Upper lobe of left lung (tissue), 4 donors: ENCODE measurements around the gene HES3.

Source experiments
- POLR2A ChIP-seq, 4 donors: fragments of 450-650 bp; IDR thresholded peaks; one replicate each; pipeline ENCODE4 v1.5.1; 2016 to 2017; ENCODE audit warnings: antibody characterized with exemption in 4 of 4, mild to moderate bottlenecking in 2 of 4
- TF ChIP-seq, protein P1 (sequence below), 6 experiments: fragments of 450-650 bp in 4 of 6; fragments of 200-600 bp in 2 of 6; sonication (generic) in 2 of 6; IDR thresholded peaks; one replicate each; pipeline ENCODE4 v1.5.1; 2016 to 2019; ENCODE audit warnings: antibody characterized with exemption in 6 of 6

DNA sequence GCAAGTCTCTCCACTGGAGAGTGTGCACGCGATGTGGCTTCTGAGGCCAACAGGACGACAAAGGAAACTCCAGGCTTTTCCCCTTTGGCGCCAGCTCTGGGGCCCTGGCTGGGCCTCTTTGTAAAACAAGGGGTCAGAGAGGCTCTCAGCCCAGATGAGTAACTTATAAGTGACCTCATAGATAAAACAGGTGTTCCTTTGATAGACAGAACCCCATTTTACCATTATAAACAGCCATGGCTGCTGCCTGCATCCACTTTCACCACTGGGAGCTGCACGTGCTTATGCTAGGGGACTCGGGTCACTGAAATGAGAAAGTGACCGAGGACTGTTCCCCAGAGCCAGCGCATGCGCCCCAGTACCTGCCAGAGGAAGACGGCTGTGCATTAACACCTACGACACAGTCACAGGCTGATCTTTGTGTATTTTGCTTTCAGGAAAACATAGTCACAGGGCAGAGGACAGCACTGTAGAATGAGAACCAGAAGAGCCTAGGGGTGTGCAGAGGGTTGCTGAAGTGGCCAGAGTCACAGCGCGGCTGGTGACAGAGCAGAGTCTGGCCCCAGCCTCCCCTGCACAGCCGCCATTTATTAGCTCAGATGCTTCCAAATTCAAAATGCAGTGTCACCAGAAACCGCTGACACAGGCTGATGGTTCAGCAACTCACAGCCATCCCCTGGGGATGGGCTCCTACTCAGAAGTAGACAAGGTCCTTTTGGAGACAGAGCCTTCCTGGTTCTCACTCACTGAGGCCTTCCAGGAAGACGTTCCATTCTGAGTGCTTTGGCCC is 25.4 kb upstream of the HES3 start:
- TF ChIP-seq, protein P1, sequence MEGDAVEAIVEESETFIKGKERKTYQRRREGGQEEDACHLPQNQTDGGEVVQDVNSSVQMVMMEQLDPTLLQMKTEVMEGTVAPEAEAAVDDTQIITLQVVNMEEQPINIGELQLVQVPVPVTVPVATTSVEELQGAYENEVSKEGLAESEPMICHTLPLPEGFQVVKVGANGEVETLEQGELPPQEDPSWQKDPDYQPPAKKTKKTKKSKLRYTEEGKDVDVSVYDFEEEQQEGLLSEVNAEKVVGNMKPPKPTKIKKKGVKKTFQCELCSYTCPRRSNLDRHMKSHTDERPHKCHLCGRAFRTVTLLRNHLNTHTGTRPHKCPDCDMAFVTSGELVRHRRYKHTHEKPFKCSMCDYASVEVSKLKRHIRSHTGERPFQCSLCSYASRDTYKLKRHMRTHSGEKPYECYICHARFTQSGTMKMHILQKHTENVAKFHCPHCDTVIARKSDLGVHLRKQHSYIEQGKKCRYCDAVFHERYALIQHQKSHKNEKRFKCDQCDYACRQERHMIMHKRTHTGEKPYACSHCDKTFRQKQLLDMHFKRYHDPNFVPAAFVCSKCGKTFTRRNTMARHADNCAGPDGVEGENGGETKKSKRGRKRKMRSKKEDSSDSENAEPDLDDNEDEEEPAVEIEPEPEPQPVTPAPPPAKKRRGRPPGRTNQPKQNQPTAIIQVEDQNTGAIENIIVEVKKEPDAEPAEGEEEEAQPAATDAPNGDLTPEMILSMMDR (IDR thresholded peaks at IDR 0.05): no peak
- no peak for TF ChIP-seq POLR2A (IDR thresholded peaks at IDR 0.05)
